ENCODE data around the gene RANBP3.
"Not testable (repeated sequence)": the region's sequence is repeated elsewhere in the genome, so short reads cannot be mapped to it uniquely, and the experiment has no call there.

Gene RANBP3

DNA sequence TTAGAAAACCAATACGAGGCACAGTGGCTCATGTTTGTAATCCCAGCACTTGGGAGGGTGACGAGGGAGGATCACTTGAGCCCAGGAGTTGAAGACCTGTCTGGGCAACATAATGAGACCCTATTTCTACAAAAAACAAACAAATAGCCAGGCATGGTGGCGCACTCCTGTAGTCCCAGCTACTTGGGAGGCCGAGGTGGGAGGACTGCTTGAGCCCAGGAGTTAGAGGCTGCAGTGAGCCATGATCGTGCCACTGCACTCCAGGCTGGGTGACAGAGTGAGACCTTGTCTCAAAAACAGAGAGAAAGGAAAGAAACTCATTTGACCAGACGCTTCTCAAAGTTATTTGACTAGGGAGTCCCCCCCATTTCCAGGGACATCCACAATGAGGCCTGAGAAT lies 14.7 kb downstream of the RANBP3 start:
- DNase-seq: not testable (repeated sequence)

DNA sequence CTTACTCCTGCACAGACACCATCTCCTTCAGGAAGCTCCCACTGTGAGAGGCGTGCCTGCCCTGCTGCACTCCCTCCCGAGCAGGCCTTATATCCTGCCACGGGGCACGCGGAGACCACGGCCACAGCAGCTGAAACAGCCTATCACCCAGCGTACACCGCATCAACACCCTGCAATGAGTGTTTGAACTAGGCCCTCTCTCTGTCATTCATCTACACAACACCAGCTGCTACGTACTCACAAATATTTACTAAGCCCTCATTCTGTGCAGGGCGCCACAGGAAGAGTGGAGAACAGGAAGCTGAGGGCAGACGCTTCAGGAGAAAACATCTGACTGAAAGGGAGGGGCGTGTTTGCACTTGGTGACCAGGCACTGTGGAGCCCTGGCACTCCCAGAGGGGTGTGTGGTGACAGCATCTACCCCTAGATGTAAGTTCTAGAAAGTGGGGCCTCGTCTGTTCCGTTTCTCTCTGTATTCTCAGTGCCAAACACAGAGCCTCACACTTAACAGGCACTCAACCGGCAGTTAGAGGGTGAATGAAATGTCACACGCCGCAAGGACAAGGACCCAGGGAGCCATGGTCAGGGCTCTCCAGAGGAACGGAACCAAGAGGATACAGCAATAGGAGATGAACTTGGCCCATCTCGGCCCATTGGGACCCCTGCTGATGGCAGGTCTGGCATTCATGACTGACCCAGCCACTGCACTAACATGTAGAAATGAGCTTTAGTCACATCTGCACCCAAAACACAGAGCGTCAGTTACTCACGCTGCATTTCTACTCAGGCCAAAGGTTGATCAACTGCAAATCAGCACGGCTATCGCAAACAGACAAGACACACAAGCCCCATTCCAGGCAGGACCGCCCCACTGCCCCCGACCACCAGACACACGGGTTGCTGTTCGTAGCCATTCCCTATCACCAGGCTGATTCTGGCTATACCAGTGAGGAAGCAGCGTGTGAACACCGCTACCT lies 15.7 kb downstream of the RANBP3 start:
- DNase-seq: peak; percentile 77 to 100 (median 96)

DNA sequence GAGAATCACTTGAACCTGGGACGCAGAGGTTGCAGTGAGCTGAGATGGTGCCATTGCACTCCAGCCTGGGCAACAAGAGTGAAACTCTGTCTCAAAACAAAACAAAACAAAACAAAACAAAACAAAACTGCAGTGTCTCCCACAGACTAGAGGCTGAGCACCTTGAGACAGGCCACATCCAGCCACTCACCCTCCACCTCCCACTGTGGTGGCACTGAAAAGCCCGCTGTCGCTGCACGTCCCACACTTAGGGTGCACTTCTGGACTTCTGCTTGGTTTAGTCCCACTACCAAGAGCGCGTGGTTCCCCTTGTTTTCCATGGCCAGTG lies 16.3 kb downstream of the RANBP3 start:
- not testable (repeated sequence) for DNase-seq

DNA sequence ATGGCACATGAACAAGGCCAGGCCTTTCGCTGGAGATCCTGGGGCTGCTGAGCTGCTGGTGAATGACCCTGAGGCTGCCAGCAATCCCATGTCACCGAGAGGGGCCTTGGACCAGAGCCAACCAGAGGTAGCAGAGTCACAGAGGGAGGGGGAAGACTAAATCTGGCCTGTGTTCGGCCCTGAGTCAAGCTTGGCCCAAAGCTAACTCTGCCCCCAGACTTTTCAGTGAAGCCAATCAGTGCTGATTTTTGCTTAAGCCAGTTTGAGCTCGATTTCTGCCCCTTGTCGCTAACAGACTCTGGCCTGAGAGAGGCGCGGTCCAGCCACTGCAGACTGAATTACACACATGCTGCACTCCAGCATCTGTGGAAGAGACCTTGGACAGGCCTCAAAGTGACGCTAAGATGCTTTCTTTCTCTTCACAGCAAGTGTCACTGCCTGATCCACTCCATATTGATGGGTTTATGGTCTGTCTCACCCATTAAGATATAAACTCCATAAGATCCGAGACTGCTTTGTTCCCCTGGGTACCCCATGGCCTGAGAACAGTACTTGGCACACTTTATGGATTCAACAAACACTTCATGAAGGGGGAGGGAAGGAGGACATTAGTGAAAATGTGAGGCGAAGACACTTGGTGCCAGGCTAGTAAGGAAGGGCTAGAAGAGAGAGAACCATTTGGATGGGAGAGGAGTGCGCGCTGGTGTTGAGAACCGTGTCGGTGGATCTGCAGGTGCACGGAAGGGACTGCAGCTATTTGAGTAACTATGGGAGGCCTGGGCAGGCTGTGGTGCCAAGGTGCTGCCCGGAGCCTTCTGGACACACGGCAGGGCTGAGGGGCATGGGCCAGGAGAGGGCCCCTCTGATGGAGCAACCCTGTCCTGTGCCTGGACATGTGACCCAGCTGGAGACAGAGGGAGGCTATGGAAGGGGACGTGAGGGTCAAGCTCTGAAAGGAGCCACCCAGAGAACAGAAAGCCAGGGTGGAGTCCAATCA lies 17.6 kb downstream of the RANBP3 start:
- peak; percentile 57 to 80 (median 62) for DNase-seq

DNA sequence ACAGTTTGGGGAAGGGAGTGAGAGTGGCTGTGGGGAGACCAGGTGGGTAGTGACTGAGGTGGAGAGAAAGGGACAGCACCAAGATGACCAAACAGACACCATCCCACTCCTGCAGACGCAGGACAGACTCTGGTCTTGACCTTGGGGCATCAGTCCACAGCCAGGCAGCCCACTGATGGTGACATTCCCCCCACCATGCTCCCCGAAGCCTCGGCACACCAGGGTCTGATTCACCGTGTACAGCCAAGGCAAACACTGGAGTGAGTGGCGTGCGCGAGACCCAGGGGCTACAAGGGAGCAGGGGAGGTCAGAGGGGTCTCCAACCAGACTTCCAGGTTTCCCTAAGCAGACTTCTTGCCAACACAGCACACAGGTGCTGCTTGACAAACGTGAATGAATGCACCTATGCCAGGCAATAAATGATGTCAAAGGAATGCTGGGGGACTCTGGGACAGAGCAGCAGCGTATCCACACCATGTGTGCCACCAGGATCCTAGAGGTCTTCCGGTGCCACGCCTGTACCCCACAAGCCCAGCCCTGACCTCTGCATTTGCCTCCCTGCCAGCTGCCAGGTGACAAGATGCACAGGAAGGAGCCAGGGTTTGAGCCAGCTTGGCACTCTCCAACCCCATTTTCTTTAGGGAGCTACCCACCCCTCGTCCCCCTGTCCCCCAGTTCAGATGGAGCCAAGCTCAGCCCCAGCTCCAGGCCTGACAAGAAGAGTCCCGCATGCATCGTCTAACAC lies 18.5 kb downstream of the RANBP3 start:
- DNase-seq: no peak

DNA sequence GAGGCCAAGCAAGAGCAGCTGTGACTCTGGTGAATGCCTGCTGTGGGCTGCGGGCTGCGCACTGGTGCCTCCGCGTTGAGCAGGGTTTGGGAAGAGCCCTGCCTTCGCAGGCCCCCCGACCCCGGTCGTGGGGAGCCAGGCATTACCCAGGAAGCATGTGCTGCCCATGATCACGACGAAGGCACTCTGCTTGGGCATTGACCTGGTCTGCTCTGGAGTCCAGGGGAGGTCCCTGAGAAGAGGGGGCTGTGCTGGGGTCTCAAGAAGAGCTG lies 19.2 kb downstream of the RANBP3 start:
- no peak for DNase-seq

DNA sequence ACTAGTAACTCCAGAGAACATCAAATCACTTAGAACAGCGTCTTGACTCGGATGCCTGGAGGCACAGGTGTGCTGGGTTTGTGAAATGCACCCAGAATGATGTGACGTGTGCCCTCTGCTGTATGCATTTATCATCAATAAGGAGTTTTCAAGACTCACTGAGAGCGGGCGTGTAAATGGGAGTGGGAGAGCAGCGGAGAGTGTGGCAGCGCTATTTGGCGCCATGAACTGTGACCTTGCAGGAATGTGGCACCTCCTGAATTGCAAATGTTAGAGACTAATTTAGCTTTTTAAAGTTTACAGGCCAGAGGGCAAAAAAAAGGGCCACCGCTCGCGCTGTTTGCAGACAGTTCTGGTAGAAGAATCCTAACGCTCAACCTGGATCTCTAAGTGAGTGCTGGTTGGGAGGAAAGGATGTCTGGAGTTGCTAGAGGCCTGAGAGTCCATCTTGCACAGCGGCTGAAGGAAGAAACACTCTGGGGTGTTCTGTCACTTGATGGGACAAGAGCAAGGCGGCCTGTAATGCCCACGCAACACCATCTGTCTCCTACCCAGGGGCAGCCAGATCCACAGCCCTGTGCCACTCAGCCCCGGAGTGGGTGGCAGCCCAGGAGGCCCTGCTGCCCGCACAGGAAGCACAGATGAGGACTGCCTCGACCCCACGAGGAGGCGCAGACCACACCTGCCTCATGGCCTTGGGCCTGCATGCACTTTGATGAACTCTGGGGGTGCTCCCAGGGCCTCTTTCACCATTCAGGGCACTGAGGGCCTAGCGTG lies 19.7 kb downstream of the RANBP3 start:
- DNase-seq: peak in 1 of 3 experiments; percentile 50

DNA sequence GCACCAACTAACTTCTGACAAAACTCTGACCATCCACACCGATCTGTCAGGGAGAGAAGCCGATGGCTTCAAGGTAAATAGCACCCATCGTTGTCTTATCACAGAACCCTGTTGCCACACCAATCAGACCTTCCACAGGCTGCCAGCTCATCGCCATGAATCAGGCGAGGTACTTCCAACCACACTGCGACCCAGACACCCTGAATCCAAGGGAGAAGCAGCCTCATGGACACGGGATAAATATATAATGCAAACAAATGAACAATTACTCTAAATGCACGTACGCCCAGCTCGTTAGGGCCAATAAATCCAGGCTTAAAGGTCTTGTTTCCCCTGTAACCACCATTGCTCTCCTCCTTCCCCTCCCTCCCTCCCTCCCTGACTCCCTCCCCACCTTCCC lies 20.8 kb downstream of the RANBP3 start:
- peak in 2 of 3 experiments; percentile 80 to 91 for DNase-seq

DNA sequence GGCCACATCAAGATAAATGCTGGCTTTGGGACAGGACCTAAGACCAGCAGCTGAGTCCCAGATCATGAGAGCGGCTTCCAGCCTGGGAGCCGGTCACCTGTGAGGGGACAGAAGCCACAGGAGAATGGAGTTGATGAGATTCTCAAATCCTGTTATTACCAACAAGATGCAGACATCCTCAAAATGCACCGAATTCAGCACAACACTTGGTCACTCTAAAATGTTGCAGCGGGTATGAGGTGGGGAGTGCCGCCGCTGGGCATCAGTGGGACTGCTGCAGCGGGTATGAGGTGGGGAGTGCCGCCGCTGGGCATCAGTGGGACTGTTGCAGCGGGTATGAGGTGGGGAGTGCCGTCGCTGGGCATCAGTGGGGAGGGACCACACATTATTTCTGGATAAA lies 21.2 kb downstream of the RANBP3 start:
- no peak for DNase-seq

DNA sequence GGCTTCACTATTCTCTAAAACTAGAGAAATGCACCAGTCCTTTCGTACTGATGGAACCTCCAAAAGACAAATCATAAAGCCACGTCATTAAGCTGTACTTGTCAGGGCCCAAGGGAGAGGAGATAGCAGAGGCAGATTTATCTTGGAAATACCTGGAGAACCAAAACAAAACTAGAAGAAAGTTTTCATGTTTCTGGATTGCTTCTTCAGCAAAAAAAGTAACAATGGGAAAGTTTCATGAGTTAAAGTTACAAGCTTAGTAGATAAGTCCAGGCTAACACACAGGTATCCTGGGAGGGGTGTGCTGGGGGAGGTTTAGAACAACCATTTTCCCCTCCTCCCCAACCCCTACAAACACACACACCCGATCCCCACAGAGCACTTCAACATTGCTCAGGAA lies 21.6 kb downstream of the RANBP3 start:
- peak in 1 of 3 experiments; percentile 40 for DNase-seq

DNA sequence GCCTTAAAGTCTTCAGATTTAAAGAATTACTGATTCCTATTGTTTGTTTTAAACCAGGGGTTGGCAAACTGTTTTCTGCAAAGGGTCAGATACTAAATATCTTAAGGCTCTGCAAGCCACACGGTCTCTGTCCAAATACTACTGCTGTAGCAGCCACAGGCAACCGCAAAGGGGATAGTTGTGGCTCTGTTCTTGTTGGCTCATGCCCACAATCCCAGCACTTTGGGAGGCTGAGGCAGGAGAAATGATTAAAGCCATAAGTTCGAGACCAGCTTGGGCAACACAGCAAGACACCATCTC lies 22.4 kb downstream of the RANBP3 start:
- no peak for DNase-seq

DNA sequence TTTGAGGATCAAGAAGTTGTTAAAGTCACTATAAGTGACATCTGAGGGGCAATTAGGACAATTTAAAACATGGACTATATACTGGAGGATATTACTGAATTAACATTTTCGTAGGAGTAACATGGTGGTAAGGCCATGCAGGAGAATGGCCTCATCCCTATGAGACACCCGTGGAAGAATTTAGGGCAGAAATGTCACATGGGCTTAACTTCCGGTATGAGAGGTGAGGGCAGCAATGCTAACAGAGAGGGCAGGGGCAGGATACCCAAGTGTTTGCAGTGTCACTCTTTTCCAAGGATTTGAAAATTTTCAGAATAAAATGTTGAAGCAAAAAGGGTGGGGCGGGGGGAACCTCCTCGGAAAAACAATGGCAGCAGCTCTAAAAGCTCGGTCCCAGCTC lies 23.6 kb downstream of the RANBP3 start:
- no peak for DNase-seq

DNA sequence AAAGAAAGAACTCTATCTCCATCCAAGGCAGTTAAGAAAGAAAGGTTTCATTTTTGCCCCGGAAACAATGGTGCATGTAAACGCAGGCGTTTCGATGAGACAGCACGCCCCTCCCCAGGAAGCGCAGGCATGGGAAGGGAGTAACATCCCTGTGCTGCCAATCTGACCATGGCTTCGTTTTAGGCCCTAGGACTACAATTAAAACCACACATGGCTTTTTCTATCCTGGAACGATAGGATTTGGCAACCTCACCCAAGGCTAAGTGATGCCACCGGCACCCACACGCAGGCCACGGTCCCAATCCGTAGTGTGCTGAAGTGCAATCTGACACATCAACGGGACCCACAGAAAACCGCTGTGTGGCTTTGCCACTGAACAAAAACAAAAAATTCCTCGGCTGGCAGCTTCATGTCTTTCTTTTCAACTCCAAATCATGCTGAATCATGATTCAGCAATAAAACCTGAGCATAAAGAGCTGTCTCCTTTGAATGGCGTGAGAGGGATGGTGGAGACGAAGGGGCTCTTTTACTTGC lies 24.2 kb downstream of the RANBP3 start:
- DNase-seq: peak in 1 of 3 experiments; percentile 53

DNA sequence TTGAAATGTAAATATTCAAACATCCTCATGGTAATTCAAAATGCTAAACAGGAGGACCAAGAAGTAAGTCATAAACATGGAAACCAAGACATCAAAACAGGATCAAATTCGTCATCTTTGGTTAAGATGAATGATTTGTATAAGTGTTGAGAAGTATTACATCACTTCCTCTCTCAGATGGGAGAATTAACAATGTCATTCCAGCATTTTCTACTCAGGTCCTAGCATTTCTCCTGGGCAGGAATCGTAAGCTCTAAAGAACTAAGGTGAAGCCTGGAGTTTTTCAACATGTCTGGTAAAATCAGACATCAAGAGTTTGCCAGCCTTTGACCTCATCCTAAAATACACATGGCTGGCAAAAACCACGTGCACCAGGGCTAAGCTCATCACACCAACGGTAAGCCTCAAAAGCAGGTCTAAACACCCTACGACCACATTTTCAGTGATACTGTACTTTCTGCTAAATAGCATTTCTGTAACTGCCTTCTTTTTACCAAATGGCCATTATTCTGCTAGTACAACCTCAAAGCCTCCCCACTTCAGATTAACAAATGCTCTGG lies 24.8 kb downstream of the RANBP3 start:
- DNase-seq: peak in 1 of 3 experiments; percentile 28

DNA sequence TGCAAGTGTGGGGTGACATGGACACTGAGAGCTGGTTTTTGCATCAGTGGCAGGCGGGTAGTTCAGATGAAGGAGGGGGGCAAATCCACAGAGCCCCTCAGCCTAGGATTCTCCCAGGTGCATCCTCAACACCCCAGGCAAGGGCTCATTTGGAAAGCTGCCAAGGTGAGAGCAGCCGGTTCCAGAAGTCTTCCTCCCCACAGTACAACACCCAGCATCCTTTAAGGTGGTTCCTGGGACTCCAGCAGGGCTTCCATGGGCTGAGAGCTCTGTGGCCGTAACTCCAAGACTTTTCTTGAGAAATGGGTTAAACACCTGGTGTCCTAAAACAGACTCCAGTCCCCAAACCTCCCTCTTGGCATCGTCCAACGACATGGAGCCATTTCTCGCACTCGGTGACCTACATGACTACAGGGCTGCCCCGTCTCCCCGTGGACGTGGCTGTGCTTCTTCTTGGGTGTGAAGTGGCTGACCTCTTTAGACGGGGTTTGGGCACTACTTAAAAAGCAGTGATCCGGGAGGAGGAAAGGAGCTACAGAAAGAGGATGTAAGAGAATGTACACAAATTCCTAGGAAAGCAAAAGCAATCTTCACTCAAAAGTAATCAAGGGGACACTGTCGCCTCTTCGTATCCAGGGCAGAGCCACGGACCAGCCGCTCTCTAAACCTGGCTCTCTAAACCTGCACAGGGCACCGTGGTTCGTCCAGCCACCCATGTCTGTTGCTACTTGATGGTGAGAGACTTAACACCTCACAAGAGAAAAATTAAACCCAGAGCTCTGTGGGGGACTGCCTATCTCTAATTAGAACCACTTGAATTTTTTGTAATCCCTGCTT lies 25.5 kb downstream of the RANBP3 start:
- DNase-seq: peak in 2 of 3 experiments; percentile 36 to 68

DNA sequence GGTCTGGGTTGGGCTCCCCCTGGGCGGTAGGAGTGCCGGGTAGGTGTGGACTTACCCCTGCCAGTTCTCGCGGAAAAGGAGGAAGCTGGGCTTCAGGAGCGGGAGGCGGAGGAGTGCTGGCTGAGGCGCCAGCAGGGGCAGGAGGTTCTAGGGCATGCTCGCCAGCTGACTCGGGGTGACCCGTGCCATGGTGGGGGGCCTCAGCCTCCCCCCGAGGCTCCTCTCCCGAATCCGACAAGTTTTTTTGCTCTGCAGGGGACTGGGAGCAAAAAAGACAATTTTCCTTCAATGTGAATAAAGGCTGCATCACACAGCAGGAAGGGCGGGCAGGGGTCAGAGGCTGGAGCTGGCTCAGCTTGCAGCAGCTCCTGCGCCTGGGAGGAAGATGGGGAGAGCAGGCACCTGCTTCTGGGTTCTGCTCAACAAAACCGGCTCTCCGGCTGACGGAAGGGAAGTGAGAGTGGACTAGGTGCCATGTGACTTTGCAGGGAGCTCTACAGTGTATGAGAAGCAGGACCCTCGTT lies 26.5 kb downstream of the RANBP3 start:
- peak in 1 of 3 experiments; percentile 40 for DNase-seq

DNA sequence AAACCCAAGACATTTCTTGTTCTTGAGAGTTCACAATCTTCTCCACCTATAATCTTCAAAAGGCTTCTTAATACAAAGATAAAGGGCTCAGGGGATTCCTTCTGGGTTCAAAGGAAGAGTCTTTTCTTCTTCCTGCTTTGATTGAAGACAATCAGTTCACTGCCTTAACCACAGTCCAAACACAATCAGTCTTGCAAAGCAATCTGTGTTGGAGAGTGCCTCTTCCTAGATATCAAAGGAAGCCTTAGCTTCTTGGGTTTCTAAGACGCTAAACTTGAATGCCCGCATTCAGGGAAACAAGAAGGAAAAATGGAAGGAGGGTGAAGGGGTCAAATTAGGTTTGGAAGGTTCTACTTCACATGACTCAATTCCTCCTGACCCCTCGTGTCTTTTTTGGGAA lies 27.2 kb downstream of the RANBP3 start:
- DNase-seq: no peak

DNA sequence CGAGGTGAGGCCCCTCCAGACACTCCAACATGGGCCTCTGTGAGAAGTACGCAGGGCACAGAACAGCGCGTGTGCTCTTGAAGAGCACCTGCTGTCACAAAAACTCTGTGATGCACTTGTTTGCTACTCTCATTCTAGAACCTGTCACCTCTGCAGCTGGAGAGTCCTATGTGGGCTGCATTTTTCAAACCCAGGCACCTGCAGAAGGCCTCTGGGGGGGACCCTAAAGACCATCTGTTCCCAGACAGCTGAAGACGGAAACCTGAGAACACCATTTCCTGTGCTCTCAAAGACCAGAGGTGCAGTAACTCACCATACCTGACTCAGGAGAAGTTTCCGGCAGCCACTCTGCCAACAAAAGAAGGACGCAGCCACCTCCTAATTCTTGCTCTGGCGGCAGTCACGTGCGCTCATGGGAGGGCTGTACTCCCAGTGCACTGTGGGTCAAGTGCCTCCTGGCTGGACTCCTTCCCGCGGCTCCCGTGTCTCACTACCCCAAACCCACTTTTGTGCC lies 28.1 kb downstream of the RANBP3 start:
- peak; percentile 63 to 91 (median 82) for DNase-seq

DNA sequence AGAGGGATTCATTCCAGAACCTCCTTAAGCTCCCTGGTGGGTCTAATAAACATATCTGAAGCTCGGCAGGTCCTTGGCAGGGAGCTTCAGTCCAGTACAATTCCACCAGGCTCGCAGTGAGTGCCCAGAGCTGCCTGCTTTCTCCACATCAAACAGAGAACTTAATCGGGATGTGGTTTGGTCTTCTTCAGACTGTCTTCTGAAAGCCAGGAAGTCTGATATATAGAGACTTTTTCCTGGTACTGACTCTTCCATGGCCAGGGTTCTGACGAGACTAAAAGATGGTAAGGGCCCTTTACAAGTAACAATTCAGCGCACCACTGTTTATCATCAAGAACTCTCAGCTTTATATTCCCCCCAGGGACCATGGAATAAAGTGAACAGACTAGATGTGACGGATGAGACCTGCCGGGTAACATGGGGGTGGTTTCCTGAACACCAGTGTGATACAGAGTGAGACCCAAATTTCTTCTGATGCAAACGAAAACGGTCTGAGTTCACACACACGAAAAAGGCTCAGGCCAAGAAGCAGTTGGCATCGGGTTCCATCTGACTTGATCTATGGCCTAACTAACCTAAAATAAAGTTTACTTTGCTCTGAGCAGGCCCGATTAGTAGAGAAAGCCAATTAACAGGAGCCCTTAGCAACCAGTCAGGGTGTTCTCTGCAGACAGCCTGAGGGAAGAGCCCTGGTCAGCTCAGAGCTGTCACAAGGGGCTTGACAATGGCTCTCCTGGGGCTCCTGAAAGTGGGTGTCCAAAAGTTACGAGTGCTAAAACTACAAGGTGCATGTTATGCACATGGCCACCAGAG lies 29.0 kb downstream of the RANBP3 start:
- peak in 1 of 3 experiments; percentile 71 for DNase-seq
